ENCODE measurements around the gene FTO. TPM values are rescaled to one million over a fixed set of nuclear protein-coding genes. Genes with fewer than 3 reads are reported as not detected.

Gene FTO
- total RNA-seq, 1 experiment from 2014 or later: 57.4 TPM

DNA sequence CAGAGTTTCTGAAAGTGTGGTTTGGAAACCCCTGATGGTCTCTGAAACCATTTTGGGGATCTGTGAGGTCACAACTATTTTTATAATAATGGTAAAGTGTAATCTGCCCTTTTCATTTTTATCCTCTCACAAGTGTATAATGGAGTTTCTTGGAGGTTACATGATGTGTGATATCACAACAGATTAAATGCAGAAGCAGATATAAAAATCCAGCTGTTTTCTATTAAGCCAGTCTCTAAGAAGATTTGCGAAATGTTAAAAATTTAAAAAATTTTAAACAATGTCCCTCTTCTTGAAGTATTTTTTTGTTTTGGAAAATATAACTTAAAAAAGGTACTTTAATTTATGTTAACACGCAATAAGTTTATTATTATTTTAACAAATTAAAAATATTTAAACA lies 49.0 kb upstream of the FTO start (continued):
- TF ChIP-seq, protein P1, sequence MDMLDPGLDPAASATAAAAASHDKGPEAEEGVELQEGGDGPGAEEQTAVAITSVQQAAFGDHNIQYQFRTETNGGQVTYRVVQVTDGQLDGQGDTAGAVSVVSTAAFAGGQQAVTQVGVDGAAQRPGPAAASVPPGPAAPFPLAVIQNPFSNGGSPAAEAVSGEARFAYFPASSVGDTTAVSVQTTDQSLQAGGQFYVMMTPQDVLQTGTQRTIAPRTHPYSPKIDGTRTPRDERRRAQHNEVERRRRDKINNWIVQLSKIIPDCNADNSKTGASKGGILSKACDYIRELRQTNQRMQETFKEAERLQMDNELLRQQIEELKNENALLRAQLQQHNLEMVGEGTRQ (CRISPR knock-in tag; IDR thresholded peaks at IDR 0.05): no peak
- TF ChIP-seq, protein P2, sequence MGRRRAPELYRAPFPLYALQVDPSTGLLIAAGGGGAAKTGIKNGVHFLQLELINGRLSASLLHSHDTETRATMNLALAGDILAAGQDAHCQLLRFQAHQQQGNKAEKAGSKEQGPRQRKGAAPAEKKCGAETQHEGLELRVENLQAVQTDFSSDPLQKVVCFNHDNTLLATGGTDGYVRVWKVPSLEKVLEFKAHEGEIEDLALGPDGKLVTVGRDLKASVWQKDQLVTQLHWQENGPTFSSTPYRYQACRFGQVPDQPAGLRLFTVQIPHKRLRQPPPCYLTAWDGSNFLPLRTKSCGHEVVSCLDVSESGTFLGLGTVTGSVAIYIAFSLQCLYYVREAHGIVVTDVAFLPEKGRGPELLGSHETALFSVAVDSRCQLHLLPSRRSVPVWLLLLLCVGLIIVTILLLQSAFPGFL (CRISPR knock-in tag; IDR thresholded peaks at IDR 0.05; ENCODE audit: borderline replicate concordance): no peak
- no peak for TF ChIP-seq ZNF671 (CRISPR knock-in tag; IDR thresholded peaks at IDR 0.05)
- TF ChIP-seq, protein P3, sequence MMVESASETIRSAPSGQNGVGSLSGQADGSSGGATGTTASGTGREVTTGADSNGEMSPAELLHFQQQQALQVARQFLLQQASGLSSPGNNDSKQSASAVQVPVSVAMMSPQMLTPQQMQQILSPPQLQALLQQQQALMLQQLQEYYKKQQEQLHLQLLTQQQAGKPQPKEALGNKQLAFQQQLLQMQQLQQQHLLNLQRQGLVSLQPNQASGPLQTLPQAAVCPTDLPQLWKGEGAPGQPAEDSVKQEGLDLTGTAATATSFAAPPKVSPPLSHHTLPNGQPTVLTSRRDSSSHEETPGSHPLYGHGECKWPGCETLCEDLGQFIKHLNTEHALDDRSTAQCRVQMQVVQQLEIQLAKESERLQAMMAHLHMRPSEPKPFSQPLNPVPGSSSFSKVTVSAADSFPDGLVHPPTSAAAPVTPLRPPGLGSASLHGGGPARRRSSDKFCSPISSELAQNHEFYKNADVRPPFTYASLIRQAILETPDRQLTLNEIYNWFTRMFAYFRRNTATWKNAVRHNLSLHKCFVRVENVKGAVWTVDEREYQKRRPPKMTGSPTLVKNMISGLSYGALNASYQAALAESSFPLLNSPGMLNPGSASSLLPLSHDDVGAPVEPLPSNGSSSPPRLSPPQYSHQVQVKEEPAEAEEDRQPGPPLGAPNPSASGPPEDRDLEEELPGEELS (CRISPR knock-in tag; IDR thresholded peaks at IDR 0.05): no peak
- no peak for TF ChIP-seq NFE2L1 (CRISPR knock-in tag; IDR thresholded peaks at IDR 0.05)
- TF ChIP-seq, protein P4, sequence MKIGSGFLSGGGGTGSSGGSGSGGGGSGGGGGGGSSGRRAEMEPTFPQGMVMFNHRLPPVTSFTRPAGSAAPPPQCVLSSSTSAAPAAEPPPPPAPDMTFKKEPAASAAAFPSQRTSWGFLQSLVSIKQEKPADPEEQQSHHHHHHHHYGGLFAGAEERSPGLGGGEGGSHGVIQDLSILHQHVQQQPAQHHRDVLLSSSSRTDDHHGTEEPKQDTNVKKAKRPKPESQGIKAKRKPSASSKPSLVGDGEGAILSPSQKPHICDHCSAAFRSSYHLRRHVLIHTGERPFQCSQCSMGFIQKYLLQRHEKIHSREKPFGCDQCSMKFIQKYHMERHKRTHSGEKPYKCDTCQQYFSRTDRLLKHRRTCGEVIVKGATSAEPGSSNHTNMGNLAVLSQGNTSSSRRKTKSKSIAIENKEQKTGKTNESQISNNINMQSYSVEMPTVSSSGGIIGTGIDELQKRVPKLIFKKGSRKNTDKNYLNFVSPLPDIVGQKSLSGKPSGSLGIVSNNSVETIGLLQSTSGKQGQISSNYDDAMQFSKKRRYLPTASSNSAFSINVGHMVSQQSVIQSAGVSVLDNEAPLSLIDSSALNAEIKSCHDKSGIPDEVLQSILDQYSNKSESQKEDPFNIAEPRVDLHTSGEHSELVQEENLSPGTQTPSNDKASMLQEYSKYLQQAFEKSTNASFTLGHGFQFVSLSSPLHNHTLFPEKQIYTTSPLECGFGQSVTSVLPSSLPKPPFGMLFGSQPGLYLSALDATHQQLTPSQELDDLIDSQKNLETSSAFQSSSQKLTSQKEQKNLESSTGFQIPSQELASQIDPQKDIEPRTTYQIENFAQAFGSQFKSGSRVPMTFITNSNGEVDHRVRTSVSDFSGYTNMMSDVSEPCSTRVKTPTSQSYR (CRISPR knock-in tag; IDR thresholded peaks at IDR 0.05): no peak
- TF ChIP-seq SOX15 (CRISPR knock-in tag; IDR thresholded peaks at IDR 0.05): no peak

DNA sequence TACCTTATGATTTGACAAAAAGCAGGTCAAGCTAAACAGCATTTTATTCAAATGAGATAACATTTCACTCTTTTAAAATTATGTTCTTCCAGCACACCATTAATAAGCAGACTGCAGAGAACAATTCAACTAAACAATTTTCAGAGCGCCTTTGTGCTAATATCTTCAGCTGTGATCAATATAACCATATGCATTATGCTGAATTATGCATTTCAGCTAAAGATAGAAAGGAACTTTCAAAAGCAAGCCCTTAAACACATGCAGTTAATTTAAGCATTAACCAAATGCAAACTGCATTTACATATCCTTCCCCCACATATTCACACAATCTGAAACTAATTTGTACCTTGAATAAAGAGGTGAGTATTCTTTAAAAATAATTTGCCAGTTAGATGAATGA lies 41.9 kb upstream of the FTO start:
- ChIA-PET CTCF (no interaction called here), POLR2A (no interaction called here)
- TF ChIP-seq, protein P5, sequence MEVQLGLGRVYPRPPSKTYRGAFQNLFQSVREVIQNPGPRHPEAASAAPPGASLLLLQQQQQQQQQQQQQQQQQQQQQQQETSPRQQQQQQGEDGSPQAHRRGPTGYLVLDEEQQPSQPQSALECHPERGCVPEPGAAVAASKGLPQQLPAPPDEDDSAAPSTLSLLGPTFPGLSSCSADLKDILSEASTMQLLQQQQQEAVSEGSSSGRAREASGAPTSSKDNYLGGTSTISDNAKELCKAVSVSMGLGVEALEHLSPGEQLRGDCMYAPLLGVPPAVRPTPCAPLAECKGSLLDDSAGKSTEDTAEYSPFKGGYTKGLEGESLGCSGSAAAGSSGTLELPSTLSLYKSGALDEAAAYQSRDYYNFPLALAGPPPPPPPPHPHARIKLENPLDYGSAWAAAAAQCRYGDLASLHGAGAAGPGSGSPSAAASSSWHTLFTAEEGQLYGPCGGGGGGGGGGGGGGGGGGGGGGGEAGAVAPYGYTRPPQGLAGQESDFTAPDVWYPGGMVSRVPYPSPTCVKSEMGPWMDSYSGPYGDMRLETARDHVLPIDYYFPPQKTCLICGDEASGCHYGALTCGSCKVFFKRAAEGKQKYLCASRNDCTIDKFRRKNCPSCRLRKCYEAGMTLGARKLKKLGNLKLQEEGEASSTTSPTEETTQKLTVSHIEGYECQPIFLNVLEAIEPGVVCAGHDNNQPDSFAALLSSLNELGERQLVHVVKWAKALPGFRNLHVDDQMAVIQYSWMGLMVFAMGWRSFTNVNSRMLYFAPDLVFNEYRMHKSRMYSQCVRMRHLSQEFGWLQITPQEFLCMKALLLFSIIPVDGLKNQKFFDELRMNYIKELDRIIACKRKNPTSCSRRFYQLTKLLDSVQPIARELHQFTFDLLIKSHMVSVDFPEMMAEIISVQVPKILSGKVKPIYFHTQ (CRISPR knock-in tag; IDR thresholded peaks at IDR 0.05): no peak
- TF ChIP-seq TEAD4 (CRISPR knock-in tag; IDR thresholded peaks at IDR 0.05): no peak
- no peak for TF ChIP-seq GABPB1 (CRISPR knock-in tag; IDR thresholded peaks at IDR 0.05)
- TF ChIP-seq MYBL2 (CRISPR knock-in tag; IDR thresholded peaks at IDR 0.05): no peak
- TF ChIP-seq, protein P6, sequence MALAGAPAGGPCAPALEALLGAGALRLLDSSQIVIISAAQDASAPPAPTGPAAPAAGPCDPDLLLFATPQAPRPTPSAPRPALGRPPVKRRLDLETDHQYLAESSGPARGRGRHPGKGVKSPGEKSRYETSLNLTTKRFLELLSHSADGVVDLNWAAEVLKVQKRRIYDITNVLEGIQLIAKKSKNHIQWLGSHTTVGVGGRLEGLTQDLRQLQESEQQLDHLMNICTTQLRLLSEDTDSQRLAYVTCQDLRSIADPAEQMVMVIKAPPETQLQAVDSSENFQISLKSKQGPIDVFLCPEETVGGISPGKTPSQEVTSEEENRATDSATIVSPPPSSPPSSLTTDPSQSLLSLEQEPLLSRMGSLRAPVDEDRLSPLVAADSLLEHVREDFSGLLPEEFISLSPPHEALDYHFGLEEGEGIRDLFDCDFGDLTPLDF (CRISPR knock-in tag; IDR thresholded peaks at IDR 0.05): no peak
- no peak for TF ChIP-seq EMX1 (CRISPR knock-in tag; IDR thresholded peaks at IDR 0.05)
- TF ChIP-seq, protein P7, sequence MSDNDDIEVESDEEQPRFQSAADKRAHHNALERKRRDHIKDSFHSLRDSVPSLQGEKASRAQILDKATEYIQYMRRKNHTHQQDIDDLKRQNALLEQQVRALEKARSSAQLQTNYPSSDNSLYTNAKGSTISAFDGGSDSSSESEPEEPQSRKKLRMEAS (CRISPR knock-in tag; IDR thresholded peaks at IDR 0.05): no peak
- TF ChIP-seq RELA (CRISPR knock-in tag; IDR thresholded peaks at IDR 0.05; ENCODE audit: borderline replicate concordance): no peak
- H3K36me3 Mint-ChIP-seq: no peaks in the 10 kb centered on the region
- H3K27me3 Mint-ChIP-seq (ENCODE audit: low read depth): no peaks in the 10 kb centered on the region
- 0 out of 2 replicates have a peak overlapping the region, but pooled peaks have one; percentile 17 for H3K27ac Mint-ChIP-seq
- H3K4me3 Mint-ChIP-seq: no peak overlapping the region
- ATAC-seq (no peak), DNase-seq (ENCODE audit: low spot score) (no peak)
- H3K4me1 Mint-ChIP-seq: peaks cover 10% of the 10 kb centered on the region
- no peaks in the 10 kb centered on the region for H3K9me3 Mint-ChIP-seq
